HG02642 (cell line): ENCODE results near the gene KCTD19.

Experiments
- ATAC-seq: cut with Tn5 transposase; IDR thresholded peaks from one replicate; pipeline ENCODE4 v1.9.1; 2021; ENCODE audit warnings: mild to moderate bottlenecking; ENCODE audit not compliant: unreplicated experiment, poor library complexity

The KCTD19 gene

DNA sequence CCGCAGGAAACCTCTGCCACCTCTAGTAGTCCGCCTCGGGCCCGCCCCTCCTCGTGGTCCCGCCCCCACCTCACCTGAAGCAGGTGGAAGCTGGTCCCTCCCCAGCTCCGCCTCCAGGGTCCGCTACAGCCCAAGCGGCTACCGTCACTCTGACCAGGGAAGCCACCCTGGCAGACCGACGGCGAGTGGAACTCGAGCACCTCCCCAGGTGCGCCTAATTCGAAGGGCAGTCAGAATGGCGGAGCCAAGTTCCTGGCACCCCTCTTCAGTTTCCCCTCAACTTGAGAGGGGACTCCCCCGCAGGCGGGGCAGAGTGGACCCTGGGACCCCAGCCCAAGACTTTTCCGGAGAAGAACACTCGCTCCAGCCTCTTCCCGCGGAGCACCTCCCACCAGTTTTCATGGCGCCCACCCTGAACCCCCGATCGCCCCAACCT, 79.8 kb downstream of the KCTD19 start:
- ATAC-seq = peak; percentile 28

- peak; percentile 25 for ATAC-seq
These were observed 80.3 kb downstream of the KCTD19 start for GRCh38 chr16:67246081-67246755.

DNA sequence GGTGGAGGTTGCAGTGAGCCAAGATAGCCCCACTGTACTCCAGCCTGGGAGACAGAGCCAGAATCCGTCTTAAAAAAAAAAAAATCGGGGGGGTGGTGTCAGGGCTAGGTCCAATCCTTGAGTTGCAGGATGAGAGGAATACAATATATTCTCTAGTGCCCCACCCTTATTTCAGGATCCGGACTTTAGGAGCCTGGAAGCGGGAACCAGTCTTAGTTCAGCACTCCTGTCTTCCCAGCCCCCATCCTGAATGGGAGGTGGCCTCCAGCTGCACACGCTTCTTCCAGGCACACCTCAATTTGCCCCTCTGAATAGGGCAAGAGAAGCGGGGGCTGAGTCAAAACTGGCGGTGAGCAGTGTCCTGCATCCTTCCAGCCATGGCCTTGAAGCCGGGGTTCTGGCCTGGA, 80.9 kb downstream of the KCTD19 start:
- ATAC-seq = no peak

GRCh38 chr16:67245186-67245585, 81.4 kb downstream of the KCTD19 start:
- no peak for ATAC-seq

GRCh38 chr16:67244387-67245185, 82.0 kb downstream of the KCTD19 start:
- ATAC-seq = peak; percentile 48

GRCh38 chr16:67243481-67243880, 83.1 kb downstream of the KCTD19 start:
- no peak for ATAC-seq

- ATAC-seq = no peak
These were observed 84.3 kb downstream of the KCTD19 start for GRCh38 chr16:67242138-67242730.

GRCh38 chr16:67241008-67241900, 85.3 kb downstream of the KCTD19 start:
- ATAC-seq = no peak

DNA sequence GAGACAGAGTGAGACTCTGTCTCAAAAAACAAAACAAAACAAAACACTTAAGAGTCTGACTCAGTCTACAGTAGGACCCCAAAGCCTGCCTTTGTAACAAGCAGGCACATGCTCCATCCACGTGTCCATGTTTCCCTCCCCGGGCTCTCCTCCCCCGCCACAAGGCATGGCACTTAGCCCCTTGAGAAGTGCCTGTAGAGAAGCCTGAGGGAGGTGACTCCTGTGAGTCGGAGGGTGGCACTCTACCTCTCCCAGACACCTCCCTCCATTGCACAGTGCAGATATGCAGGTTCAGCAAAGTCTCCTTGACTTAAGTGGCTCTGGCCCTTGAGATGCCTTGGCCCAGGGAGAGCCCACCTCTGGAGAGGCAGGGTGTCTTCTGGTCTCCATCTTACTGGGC, 86.0 kb downstream of the KCTD19 start:
- no peak for ATAC-seq
